A549 (cell line): Measurements from ENCODE around the gene ADGRB2. TPM values are rescaled to one million over a fixed set of nuclear protein-coding genes. Genes with fewer than 3 reads are reported as not detected.

ENCODE experiments used
- ATAC-seq, 2 experiments: fragments of 200-7000 bp in 1 of 2; fragments of >200 bp in 1 of 2; cut with Nextera tagmentation in 1 of 2; cut with Tn5 transposase in 1 of 2; 3 replicates each; pipeline versions ENCODE4 v1.8.0 to v1.9.1; 2018 to 2020; ENCODE audit warnings: mild to moderate bottlenecking in 1 of 2, moderate library complexity in 1 of 2
- CTCF ChIA-PET: fragments of 300-600 bp; sonication (Branson Sonifier 250); formaldehyde crosslinking; extraction: SDS; loops from one replicate; lab custom pipeline; 2021; ENCODE audit warnings: antibody characterized with exemption, inconsistent platforms; lab: Yijun Ruan, JAX
- POLR2A ChIA-PET: fragments of 350-600 bp; formaldehyde crosslinking; extraction: SDS; loops from one replicate; lab custom pipeline; 2021; ENCODE audit warnings: antibody characterized with exemption, inconsistent platforms; lab: Yijun Ruan, JAX
- DNase-seq, 2 experiments: peaks; one replicate each; pipeline versions ENCODE4 v3.0.0 to v3.0.0-alpha.2; 2011 to 2016; ENCODE audit warnings: low read depth in 1 of 2, low spot score in 1 of 2
- FAIRE-seq: peaks from 2 replicates; lab custom pipeline; 2011; peaks lifted over from hg19 to GRCh38; lab: Jason Lieb, UNC
- H3K27ac ChIP-seq, 2 experiments: fragments of >200 bp; sonication (Bioruptor Twin); formaldehyde crosslinking; 3 replicates each; pipeline ENCODE4 v1.5.1; 2016 to 2017
- H3K4me1 ChIP-seq: fragments of >200 bp; sonication (Bioruptor Twin); formaldehyde crosslinking; 3 replicates; pipeline ENCODE4 v1.6.1; 2016
- H3K4me2 ChIP-seq: fragments of >200 bp; sonication (Bioruptor Twin); formaldehyde crosslinking; 3 replicates; pipeline ENCODE4 v1.6.1; 2016
- H3K4me3 ChIP-seq: fragments of >200 bp; sonication (Bioruptor Twin); formaldehyde crosslinking; 3 replicates; pipeline ENCODE4 v1.5.1; 2016
- H3K9me3 ChIP-seq: fragments of >200 bp; sonication (Bioruptor Twin); formaldehyde crosslinking; 3 replicates; pipeline ENCODE4 v1.6.1; 2016
- BHLHE40 ChIP-seq: IDR thresholded peaks from 2 replicates; pipeline ENCODE4 v1.6.1; 2012; ENCODE audit warnings: low read depth, low read length, inconsistent platforms
- CHD4 ChIP-seq: fragments of 200-600 bp; sonication (generic); IDR thresholded peaks from 2 replicates; pipeline ENCODE4 v1.6.1; 2016; ENCODE audit warnings: antibody characterized with exemption, mild to moderate bottlenecking, borderline replicate concordance
- EP300 ChIP-seq, 2 experiments: fragments of >200 bp; sonication (Bioruptor Twin); formaldehyde crosslinking; IDR thresholded peaks; 2 replicates in 1 of 2; 3 replicates in 1 of 2; pipeline ENCODE4 v1.6.1; 2016 to 2017
- FOXS1 ChIP-seq: fragments of 250-450 bp; sonication (Bioruptor Pico); IDR thresholded peaks from 2 replicates; pipeline ENCODE4 v1.5.0; 2020; ENCODE audit warnings: mild to moderate bottlenecking, moderate library complexity
- GATA3 ChIP-seq: IDR thresholded peaks from 2 replicates; pipeline ENCODE4 v1.6.1; 2012; ENCODE audit warnings: borderline replicate concordance
- HDAC2 ChIP-seq: fragments of 200-600 bp; sonication (generic); IDR thresholded peaks from 2 replicates; pipeline ENCODE4 v1.6.1; 2016
- HOXB13 ChIP-seq: fragments of 250-450 bp; sonication (Bioruptor Pico); IDR thresholded peaks from 2 replicates; pipeline ENCODE4 v1.5.0; 2020; ENCODE audit warnings: low read depth, mild to moderate bottlenecking, moderate library complexity
- HOXB5 ChIP-seq: fragments of 250-450 bp; sonication (Bioruptor Pico); IDR thresholded peaks from 2 replicates; pipeline ENCODE4 v1.5.0; 2020; ENCODE audit warnings: mild to moderate bottlenecking, moderate library complexity
- MYC ChIP-seq: IDR thresholded peaks from 2 replicates; pipeline ENCODE4 v1.6.1; 2012; ENCODE audit warnings: mild to moderate bottlenecking, inconsistent platforms, low read length, improper control_type of control experiment, borderline replicate concordance
- NR3C1 ChIP-seq: fragments of >200 bp; sonication (Bioruptor Twin); formaldehyde crosslinking; IDR thresholded peaks from 3 replicates; pipeline ENCODE4 v1.6.1; 2017
- POLR2A ChIP-seq: IDR thresholded peaks from 2 replicates; pipeline ENCODE4 v1.6.1; 2012; ENCODE audit warnings: mild to moderate bottlenecking, low read length
- POLR2AphosphoS2 ChIP-seq: conservative IDR thresholded peaks from 2 replicates; pipeline ENCODE4 v1.6.1; 2012; ENCODE audit warnings: low read length, improper control_type of control experiment, inconsistent platforms
- RCOR1 ChIP-seq: fragments of 150-350 bp; IDR thresholded peaks from 2 replicates; pipeline ENCODE4 v1.6.1; 2014; ENCODE audit warnings: antibody characterized with exemption, low read length, low read depth
- RFX5 ChIP-seq: fragments of 450-650 bp; IDR thresholded peaks from 2 replicates; pipeline ENCODE4 v1.7.1; 2014; ENCODE audit warnings: antibody characterized with exemption, mild to moderate bottlenecking, moderate library complexity
- TFCP2L1 ChIP-seq: fragments of 250-450 bp; sonication (Bioruptor Pico); IDR thresholded peaks from 2 replicates; pipeline ENCODE4 v1.5.0; 2021; ENCODE audit warnings: mild to moderate bottlenecking
- ZFP36 ChIP-seq: fragments of 450-650 bp; IDR thresholded peaks from 2 replicates; pipeline ENCODE4 v1.6.1; 2014; ENCODE audit warnings: borderline replicate concordance; ENCODE audit not compliant: partially characterized antibody
- ZNF302 ChIP-seq: fragments of 250-450 bp; sonication (Bioruptor Pico); IDR thresholded peaks from 2 replicates; pipeline ENCODE4 v1.9.0; 2021; ENCODE audit warnings: inconsistent platforms, mild to moderate bottlenecking, moderate library complexity
- WGBS: methylation state at CpG from one replicate; pipeline ENCODE4 v1.1.6; 2017; ENCODE audit errors: missing lambda C conversion rate; 5-methylcytosine and 5-hydroxymethylcytosine counted together
- polyA plus RNA-seq, 4 experiments: library from polyadenylated mRNA; depleted of rRNA in 3 of 4; stranded (reverse); fragments of >200 nt; fragmentation: RNase III in 1 of 4; extraction: RNeasy Plus Mini Kit Qiagen cat#74134 plus additional on column Dnase treatment in 1 of 4; gene quantifications; 2 replicates in 3 of 4; 3 replicates in 1 of 4; pipeline ENCODE4 v1.2.3, GENCODE V29; 2011 to 2017
- TF ChIP-seq, protein P1 (sequence below): fragments of >200 bp; sonication (Bioruptor Twin); formaldehyde crosslinking; IDR thresholded peaks from 3 replicates; pipeline ENCODE4 v1.6.1; 2016
- TF ChIP-seq, protein P2 (sequence below): IDR thresholded peaks from 2 replicates; pipeline ENCODE4 v1.6.1; 2012
- TF ChIP-seq, protein P3 (sequence below): IDR thresholded peaks from 2 replicates; pipeline ENCODE4 v1.6.1; 2012; ENCODE audit warnings: low read depth, borderline replicate concordance
- TF ChIP-seq, protein P4 (sequence below): fragments of 450-650 bp; IDR thresholded peaks from 2 replicates; pipeline ENCODE4 v1.6.1; 2014; ENCODE audit warnings: antibody characterized with exemption

Gene ADGRB2
- polyA plus RNA-seq, 2 of the 4 experiments (the other 2 are of a cell fraction): 2.3 to 6.6 TPM

DNA sequence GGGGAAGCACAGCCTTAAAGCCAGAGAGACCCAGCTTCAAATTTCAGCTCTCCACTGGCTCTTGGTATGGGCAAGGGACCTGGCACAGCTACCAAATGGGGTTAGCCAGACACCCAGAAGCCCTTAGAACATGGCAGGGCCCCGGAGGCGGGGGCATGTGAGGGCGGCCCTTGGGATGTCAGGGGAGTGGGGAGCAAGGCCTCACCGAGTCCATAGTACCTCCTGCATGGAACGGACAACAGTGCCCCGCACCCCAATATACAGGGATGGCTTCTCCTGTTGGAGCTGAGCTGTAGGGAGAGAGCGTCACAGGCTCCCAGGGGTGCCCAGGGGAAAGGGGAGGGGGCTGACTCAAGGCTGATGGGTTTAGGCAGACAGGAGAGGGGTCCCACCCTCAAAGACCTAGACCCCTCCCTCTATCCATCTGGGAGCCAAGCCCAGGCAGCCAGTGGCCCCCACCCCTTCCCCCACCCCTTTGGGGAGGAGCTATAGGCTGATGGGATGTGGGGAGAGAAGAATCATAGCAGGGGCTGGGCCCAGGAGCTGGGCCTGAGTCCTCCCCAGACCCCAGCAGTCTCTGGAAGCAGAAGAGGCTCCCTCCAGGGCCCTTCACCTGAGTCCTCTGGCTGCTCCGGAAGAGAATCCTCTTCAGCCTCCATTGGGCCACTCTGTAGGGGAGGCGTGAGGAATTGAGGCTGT lies 35.2 kb upstream of the ADGRB2 start:
- ATAC-seq (peak in 1 of 2 experiments; percentile 9; a peak in 2 of 6 replicates), FAIRE-seq (no peak), DNase-seq (no peak)
- H3K4me3 ChIP-seq: no peak overlapping the region
- POLR2A ChIA-PET: no interaction called here
- H3K27ac ChIP-seq: peak overlapping the region in 1 of 2 experiments; percentile 83; a peak in 4 of 6 replicates
- no peaks in the 10 kb centered on the region for H3K9me3 ChIP-seq
- H3K4me2 ChIP-seq: peak overlapping the region; percentile 65
- TF ChIP-seq, protein P1, sequence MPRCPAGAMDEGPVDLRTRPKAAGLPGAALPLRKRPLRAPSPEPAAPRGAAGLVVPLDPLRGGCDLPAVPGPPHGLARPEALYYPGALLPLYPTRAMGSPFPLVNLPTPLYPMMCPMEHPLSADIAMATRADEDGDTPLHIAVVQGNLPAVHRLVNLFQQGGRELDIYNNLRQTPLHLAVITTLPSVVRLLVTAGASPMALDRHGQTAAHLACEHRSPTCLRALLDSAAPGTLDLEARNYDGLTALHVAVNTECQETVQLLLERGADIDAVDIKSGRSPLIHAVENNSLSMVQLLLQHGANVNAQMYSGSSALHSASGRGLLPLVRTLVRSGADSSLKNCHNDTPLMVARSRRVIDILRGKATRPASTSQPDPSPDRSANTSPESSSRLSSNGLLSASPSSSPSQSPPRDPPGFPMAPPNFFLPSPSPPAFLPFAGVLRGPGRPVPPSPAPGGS: no peak
- TF ChIP-seq TFCP2L1 (no peak), FOXS1 (CRISPR knock-in tag) (no peak), GATA3 (no peak), MYC (no peak), NR3C1 (no peak), POLR2AphosphoS2 (no peak), POLR2A (no peak), RCOR1 (no peak), HOXB13 (CRISPR knock-in tag) (no peak), ZNF302 (CRISPR knock-in tag) (no peak)
- TF ChIP-seq, protein P2, sequence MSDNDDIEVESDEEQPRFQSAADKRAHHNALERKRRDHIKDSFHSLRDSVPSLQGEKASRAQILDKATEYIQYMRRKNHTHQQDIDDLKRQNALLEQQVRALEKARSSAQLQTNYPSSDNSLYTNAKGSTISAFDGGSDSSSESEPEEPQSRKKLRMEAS: no peak
- TF ChIP-seq, protein P3, sequence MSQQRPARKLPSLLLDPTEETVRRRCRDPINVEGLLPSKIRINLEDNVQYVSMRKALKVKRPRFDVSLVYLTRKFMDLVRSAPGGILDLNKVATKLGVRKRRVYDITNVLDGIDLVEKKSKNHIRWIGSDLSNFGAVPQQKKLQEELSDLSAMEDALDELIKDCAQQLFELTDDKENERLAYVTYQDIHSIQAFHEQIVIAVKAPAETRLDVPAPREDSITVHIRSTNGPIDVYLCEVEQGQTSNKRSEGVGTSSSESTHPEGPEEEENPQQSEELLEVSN: no peak
- TF ChIP-seq, all 56 proteins: peak for 0
- 89% methylated on average over 2 of the region's 9 CpGs for WGBS
- peaks cover 28% of the 10 kb centered on the region for H3K4me1 ChIP-seq
- CTCF ChIA-PET: interaction anchor here (2.9 to 6.0 kb wide), 2 partner anchors 10 to 16 kb away, joined by 11 to 55 read pairs; partner anchors contain the start of gene SPOCD1

DNA sequence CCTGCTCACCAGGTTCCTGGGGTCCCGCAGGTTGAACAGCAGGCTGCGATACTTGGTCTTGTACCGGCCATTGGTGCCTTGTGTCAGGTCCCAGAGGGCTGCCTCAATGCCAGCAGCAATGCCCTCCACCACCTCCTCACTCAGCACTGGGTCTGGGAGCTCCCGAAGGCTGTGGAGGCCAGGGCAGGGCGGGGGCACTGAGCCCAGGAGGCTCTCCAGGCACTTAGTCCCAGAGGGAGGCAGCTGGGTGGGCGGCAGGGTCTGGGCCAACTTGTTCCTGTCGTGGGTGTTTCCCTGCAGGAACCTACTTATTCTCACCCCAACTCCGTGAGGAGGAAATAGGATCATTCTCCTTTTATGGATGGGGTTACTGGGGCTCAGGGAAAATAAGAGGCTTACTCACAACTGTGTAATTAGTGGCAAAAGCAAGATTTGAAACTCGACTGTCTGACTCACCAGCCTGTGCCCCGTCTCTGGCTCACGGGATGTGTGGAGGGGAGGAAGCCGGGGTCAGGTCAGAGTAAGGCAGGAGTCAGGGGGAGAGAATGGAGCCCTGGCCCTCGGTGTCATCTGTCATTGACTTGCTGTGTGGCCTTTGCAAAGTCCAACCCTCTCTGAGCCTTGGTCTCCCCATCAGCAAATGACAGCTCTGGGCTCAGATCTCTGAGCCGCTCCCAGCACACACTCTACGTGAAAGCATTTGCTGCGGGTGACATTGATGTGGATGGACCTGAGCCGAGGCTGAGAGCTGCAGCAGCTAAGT lies 34.5 kb upstream of the ADGRB2 start:
- peak; percentile 34 to 35 for DNase-seq
- FAIRE-seq: no peak
- peak; percentile 75 to 80 for ATAC-seq
- Histone ChIP-seq H3K9me3 (no peaks in the 10 kb centered on the region), H3K4me1 (peaks cover 28% of the 10 kb centered on the region), H3K4me2 (peak overlapping the region; percentile 65), H3K4me3 (no peak overlapping the region), H3K27ac (peak overlapping the region; percentile 60 to 83; a peak in 5 of 6 replicates)
- 26% methylated on average over 12 of the region's 17 CpGs for WGBS
- CTCF ChIA-PET: interaction anchor here (0.9 to 6.0 kb wide), 4 partner anchors 10 to 250 kb away, joined by 3 to 55 read pairs (median 8); partner anchors contain the start of gene SPOCD1
- TF ChIP-seq NR3C1 (no peak), ZFP36 (peak; percentile 54)
- POLR2A ChIA-PET: no interaction called here

DNA sequence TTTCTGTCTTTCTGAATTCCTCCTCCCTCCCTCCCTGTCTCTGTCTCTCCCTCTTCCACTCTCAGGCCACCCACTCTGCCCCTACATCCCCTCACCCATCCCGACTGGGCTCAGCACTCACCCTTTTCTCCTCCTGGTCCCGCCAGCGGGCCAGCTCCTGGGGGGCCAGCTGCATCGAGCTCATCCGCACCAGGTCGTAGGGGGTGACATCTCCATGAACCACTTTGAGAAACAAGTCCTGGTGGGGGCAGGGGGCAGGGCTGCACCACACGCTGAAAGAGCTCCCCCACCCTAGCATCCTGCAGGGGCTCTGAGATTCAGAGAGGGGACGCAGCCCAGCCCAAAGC lies 33.9 kb upstream of the ADGRB2 start:
- 92% methylated on average over 6 of the region's 8 CpGs for WGBS
- Histone ChIP-seq H3K9me3 (no peaks in the 10 kb centered on the region), H3K4me3 (no peak overlapping the region), H3K4me1 (peaks cover 28% of the 10 kb centered on the region)
- no peak for ATAC-seq
- CTCF ChIA-PET: interaction anchor here (0.5 to 6.0 kb wide), 6 partner anchors 9 to 249 kb away, joined by 3 to 55 read pairs (median 4); no protein-coding TSS in a partner anchor
- no peak for TF ChIP-seq BHLHE40
- TF ChIP-seq RFX5: no peak
- no peak for TF ChIP-seq EP300 (IDR thresholded peaks at IDR 0.05)
- TF ChIP-seq, protein P4, sequence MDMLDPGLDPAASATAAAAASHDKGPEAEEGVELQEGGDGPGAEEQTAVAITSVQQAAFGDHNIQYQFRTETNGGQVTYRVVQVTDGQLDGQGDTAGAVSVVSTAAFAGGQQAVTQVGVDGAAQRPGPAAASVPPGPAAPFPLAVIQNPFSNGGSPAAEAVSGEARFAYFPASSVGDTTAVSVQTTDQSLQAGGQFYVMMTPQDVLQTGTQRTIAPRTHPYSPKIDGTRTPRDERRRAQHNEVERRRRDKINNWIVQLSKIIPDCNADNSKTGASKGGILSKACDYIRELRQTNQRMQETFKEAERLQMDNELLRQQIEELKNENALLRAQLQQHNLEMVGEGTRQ: no peak
- no peak for TF ChIP-seq TFCP2L1
- TF ChIP-seq RCOR1: no peak
- TF ChIP-seq HDAC2: no peak
- TF ChIP-seq FOXS1 (CRISPR knock-in tag): no peak
- TF ChIP-seq CHD4: no peak
- TF ChIP-seq HOXB5 (CRISPR knock-in tag): no peak
- TF ChIP-seq, protein P1: no peak
- TF ChIP-seq, all 56 proteins: peak for 0
- FAIRE-seq (no peak), DNase-seq (no peak)
- POLR2A ChIA-PET: no interaction called here
- peak overlapping the region; percentile 65 for H3K4me2 ChIP-seq
- peak overlapping the region; percentile 60 to 83; a peak in 5 of 6 replicates for H3K27ac ChIP-seq
